Measurements from ENCODE around the gene PCYOX1L. TPM values are rescaled to one million over a fixed set of nuclear protein-coding genes. Genes with fewer than 3 reads are reported as not detected.

Gene PCYOX1L
- total RNA-seq, 1 experiment from 2014 or later: 15.3 TPM

GRCh38 chr5:149386166-149386565 lies 28.3 kb downstream of the PCYOX1L start:
- Histone ChIP-seq H2BK20ac (ENCODE audit: low read depth, low read length, poor library complexity, severe bottlenecking) (no peak overlapping the region), H3K27ac (ENCODE audit: insufficient read length, low read depth, low read length) (no peak overlapping the region), H4K8ac (replicated peaks; ENCODE audit: insufficient read length, low read depth, low read length) (no peak overlapping the region), H2AFZ (ENCODE audit: low read length) (no peak overlapping the region), H3K9ac (ENCODE audit: extremely low read depth, insufficient read length, low read length) (no peak overlapping the region), H3K56ac (ENCODE audit: insufficient read length, low read depth, low read length) (no peak overlapping the region), H2BK5ac (ENCODE audit: insufficient read length, low read length) (no peak overlapping the region), H3T11ph (ENCODE audit: low read length) (no peak overlapping the region), H3K4ac (ENCODE audit: low read depth, low read length) (no peak overlapping the region), H3K4me1 (ENCODE audit: insufficient read depth, low read length) (no peaks in the 10 kb centered on the region), H3K14ac (ENCODE audit: insufficient read depth, low read length) (no peak overlapping the region), H4K5ac (ENCODE audit: insufficient read length, low read depth, low read length) (no peak overlapping the region), H3K79me2 (ENCODE audit: insufficient read depth, low read length) (no peaks in the 10 kb centered on the region), H3K23ac (ENCODE audit: insufficient read length, low read depth, low read length) (no peak overlapping the region), H4K91ac (ENCODE audit: insufficient read length, low read depth, low read length) (no peak overlapping the region), H3K4me2 (ENCODE audit: insufficient read depth, insufficient read length, low read length) (no peak overlapping the region), H2BK12ac (ENCODE audit: insufficient read length, low read depth, low read length) (no peak overlapping the region), H2BK120ac (ENCODE audit: low read depth, low read length, poor library complexity, severe bottlenecking) (no peak overlapping the region), H2BK15ac (ENCODE audit: low read depth, low read length) (no peak overlapping the region), H3K18ac (ENCODE audit: insufficient read length, low read depth, low read length) (no peak overlapping the region), H3K27me3 (ENCODE audit: insufficient read depth, low read length) (no peaks in the 10 kb centered on the region; the same call in 1 of the 2 replicates), H2AK5ac (ENCODE audit: insufficient read length, low read length) (no peak overlapping the region), H3K79me1 (ENCODE audit: insufficient read depth, low read depth, low read length, poor library complexity, severe bottlenecking) (no peaks in the 10 kb centered on the region), H3K9me3 (ENCODE audit: control insufficient read depth, low read depth, low read length) (no peaks in the 10 kb centered on the region), H3K23me2 (ENCODE audit: insufficient read length, low read depth, low read length, poor library complexity, severe bottlenecking) (no peaks in the 10 kb centered on the region), H4K20me1 (ENCODE audit: control insufficient read depth, insufficient read depth, insufficient read length) (no peaks in the 10 kb centered on the region)
- DNase-seq: no peak
- H3K4me3 Mint-ChIP-seq: no peak overlapping the region
- peaks cover 2 to 9% of the 10 kb centered on the region in 2 experiments for H3K4me1 Mint-ChIP-seq
- TF ChIP-seq, protein P1, sequence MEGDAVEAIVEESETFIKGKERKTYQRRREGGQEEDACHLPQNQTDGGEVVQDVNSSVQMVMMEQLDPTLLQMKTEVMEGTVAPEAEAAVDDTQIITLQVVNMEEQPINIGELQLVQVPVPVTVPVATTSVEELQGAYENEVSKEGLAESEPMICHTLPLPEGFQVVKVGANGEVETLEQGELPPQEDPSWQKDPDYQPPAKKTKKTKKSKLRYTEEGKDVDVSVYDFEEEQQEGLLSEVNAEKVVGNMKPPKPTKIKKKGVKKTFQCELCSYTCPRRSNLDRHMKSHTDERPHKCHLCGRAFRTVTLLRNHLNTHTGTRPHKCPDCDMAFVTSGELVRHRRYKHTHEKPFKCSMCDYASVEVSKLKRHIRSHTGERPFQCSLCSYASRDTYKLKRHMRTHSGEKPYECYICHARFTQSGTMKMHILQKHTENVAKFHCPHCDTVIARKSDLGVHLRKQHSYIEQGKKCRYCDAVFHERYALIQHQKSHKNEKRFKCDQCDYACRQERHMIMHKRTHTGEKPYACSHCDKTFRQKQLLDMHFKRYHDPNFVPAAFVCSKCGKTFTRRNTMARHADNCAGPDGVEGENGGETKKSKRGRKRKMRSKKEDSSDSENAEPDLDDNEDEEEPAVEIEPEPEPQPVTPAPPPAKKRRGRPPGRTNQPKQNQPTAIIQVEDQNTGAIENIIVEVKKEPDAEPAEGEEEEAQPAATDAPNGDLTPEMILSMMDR (conservative IDR thresholded peaks at IDR 0.05): no peak
- H3K27ac Mint-ChIP-seq: peak overlapping the region in 2 of 3 experiments; percentile 4 to 6; a peak in 1 of 7 replicates
- H3K36me3 Mint-ChIP-seq (ENCODE audit: insufficient read depth in 1 of 3, low read depth in 3 of 3): no peaks in the 10 kb centered on the region; a peak in 1 of 7 replicates
- H3K27me3 Mint-ChIP-seq (ENCODE audit: low read depth): no peaks in the 10 kb centered on the region; the same call in 1 of the 2 replicates
- no peaks in the 10 kb centered on the region; a peak in 1 of 5 replicates for H3K9me3 Mint-ChIP-seq
- no CpG with 5 or more reads among the region's 5 CpGs for WGBS (ENCODE audit: extremely low coverage, insufficient read length, low lambda C conversion rate)

Data from H9 (cell line).